Measurements from ENCODE around the gene FBXO17.
"Not testable (repeated sequence)": the region's sequence is repeated elsewhere in the genome, so short reads cannot be mapped to it uniquely, and the experiment has no call there.

FBXO17 gene

GRCh38 chr19:38978326-38978689, 2.8 kb upstream of the FBXO17 start:
- DNase-seq: no peak

GRCh38 chr19:38977445-38978325, 2.1 kb upstream of the FBXO17 start:
- DNase-seq: no peak

- no peak for DNase-seq
These were observed 324 bp upstream of the FBXO17 start for GRCh38 chr19:38975861-38976271.

DNA sequence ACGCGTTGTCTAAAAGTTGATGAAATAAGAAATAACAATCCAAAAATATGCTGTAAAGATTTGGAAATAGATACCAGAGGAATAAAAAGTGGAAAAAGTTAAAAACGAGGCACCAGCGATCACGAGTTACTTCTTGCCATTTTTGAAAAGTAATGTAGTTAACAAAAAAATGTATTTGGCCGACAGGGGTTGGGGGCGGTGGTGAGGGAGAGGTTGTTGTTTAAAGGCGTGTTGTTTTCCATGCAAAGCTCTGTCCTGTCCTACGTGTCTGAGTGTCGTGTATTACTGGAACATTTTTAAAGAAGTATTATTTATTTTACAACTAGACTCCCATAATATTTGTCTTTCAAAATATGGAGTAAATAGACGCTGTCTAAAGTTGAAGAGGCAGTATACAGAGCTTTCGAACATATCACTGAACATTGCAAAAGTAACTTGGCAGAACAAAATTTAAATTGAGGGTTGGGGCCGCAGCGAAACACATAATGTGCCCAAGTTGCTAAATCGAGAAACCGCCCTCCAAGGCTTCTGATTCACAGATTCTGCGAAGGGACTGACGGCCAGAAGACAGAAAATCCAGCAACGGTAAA, 823 bp downstream of the FBXO17 start:
- no peak for DNase-seq

DNA sequence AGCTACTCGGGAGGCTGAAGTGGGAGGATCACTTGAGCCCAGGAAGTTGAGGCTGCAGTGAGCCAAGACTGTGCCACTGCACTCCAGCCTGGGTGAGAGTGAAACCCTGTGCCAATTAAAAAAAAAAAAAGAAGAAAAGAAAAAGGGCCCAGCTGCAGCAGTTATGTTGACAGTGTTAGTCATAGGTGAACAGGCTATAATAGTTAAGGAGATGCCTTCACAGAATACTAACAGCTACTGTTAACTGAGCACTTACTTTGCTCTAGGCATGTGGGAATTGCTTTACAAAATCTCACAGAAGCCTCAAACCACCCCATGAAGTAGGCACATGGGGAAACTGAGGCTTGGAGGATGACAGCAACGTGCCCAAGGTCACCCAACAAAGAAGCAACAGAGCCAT, 3.9 kb downstream of the FBXO17 start:
- DNase-seq: no peak

DNA sequence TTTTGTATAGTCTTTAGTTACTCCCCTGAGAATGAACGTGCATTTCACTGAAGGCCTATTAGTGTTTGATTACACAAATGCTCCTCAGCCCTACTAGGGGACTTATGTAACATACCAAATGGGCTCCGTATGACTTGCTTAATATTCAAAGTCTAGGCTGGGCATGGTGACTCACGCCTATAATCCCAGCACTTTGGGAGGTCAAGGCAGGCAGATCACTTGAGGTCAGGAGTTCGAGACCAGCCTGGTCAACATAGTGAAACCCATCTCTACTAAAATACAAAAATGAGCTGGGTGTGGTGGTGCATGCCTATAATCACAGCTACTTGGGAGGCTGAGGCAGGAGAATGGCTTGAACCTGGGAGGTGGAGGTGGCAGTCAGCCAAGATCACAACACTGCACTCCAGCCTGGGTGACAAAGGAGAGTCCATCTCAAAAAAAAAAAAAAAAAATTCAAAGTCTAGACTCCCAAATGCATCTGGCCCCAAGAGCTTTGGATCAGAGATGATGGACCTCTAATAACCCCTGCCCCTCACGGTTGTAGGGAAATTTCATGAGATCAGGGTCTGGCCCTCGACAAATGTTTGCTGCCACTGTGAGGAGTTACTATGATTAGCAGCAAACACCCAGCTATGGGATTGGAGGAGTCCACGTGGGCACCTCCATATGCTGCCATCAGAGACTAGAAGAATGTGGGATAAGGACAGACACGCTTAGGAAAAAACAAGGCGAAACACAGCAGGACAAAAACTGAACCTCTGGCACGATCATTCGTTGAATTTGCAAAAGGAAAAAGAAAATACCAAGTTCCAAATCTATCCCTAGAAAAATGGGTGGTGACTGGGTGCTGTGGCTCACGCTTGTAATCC, 4.6 kb downstream of the FBXO17 start:
- DNase-seq: no peak

DNA sequence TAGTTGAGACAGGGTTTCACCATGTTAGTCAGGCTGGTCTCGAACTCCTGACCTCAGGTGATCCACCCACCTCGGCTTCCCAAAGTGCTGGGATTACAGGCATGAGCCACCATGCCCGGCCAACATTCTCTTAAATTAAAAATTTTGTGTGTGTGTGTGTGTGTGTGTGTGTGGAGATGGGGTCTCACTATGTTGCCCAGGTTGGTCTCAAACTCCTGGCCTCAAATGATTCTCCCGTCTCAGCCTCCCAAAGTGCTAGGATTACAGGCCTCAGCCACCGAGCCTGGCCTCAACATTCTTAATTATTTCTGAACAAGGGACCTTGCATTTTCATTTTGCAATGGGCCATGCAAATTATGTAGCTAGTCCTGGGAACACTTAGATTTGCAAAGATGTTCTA, 9.4 kb downstream of the FBXO17 start:
- DNase-seq: not testable (repeated sequence)

- DNase-seq: no peak
These were observed 10.8 kb downstream of the FBXO17 start for GRCh38 chr19:38964738-38965137.

- no peak for DNase-seq
These were observed 15.9 kb downstream of the FBXO17 start for GRCh38 chr19:38959618-38960017.

DNA sequence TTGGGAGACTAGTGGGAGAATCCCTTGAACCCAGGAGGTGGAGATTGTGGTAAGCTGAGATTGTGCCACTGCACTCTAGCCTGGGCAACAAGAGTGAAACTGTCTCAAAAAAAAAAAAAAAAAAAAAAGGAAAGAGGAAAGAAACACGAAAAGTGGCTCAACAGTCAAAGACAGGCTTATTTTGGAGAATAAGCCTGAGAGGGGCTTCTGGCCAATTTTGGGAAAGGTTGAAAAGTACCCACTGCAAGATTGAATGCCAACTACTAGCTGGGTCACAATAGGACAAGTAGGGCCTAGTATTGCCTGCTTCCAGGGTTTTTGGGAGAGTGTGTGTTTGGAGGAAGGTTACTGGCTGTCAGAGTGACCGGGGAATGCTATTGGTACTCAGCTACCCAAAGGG, 17.2 kb downstream of the FBXO17 start:
- no peak for DNase-seq

DNA sequence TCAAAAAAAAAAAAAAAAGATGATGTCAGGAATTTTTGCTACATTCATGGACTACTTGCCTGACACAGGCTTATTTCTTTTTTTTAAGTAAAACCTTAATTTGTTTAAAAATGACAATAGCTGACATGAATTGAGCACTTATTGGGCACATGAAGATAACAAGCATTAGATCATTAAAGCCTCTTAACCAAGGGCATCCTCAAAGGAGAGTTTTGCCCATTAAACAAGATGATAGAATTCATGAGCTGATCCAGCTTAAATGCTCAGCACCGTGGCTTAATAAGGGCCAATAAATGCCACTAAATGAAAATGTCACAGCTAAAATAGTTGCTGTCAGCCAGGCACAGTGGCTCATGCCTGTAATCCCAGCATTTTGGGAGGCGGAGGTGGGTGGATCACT, 19.3 kb downstream of the FBXO17 start:
- DNase-seq: no peak

- DNase-seq: no peak
These were observed 21.9 kb downstream of the FBXO17 start for GRCh38 chr19:38953677-38954076.

- DNase-seq: peak; percentile 54
These were observed 23.0 kb downstream of the FBXO17 start for GRCh38 chr19:38952395-38953165.

GRCh38 chr19:38951187-38951586, 24.4 kb downstream of the FBXO17 start:
- no peak for DNase-seq

GRCh38 chr19:38949580-38950367, 25.8 kb downstream of the FBXO17 start:
- peak; percentile 56 for DNase-seq

DNA sequence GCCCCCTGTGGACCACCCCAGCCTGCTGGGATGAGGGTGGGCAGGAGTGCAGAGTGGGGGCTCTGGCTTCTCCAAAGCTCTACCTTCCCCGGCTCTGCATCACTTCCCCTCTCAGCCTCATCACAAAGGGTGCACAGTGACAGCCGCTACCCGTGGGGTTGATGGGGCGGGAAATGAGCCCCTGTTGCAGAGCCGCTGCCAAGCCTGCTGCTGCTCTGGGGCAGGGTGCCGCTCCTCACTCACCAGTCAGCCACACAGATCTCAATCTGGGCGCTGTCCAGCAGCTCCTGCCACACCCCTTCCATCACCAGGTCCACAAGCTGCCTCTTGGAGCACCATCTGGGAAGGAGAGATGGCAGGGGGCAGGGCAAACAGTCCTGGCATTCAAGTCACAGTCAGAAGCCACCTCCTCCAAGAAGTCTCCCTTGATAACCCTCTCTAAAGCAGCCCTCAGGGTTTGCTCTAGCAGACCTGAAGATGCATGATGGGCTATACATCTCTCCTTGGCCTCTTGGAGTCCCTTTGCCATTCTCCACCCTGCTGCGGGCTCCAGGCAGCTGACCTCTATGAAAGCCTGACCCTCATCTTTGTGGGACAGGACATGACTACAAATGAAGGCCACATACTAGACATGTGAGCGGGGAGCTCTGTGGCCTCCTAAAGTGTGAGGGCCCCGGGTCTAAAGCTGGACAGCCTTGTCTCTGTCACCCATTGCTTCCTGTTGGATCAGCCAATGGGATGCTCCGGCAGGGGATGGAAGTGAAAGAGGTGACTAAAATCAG, 29.1 kb downstream of the FBXO17 start:
- no peak for DNase-seq

DNA sequence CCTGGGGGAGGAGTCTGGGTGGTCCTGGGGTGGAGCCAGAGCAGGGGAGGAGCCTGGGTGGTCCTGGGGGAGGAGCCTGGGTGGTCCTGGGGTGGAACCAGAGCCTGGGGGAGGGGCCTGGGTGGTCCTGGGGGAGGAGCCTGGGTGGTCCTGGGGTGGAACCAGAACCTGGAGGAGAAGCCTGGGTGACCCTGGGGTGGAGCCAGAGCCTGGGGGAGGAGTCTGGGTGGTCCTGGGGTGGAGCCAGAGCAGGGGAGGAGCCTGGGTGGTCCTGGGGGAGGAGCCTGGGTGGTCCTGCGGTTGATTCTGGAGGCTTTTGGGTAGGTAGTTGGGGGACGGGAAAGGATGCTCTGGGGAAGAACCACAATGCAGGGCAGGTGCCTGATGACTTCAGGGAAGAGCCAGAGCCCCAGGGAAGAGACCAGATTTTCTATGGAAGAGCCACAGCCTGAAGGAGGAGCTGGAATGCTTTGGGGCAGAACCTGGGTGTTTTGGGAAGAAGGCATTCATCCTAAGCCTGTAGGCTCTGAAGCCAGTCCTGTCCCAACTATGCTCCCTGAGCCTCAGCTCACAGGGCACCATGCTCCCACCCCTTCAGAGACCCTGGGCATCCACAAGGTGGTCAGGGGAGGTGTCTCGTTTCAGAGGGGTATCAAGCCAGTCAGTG, 29.8 kb downstream of the FBXO17 start:
- DNase-seq: no peak

- DNase-seq: peak; percentile 40
These were observed 30.5 kb downstream of the FBXO17 start for GRCh38 chr19:38944981-38945506.

- DNase-seq: no peak
These were observed 32.9 kb downstream of the FBXO17 start for GRCh38 chr19:38942471-38943181.

- DNase-seq: no peak
These were observed 33.6 kb downstream of the FBXO17 start for GRCh38 chr19:38941979-38942378.

Measured in DMS79 treated with DMSO at 0.1 percent for 48 hours (cell line).